Upper lobe of left lung (tissue), 6 donors: ENCODE measurements around the gene ASB16. TPM values are rescaled to one million over a fixed set of nuclear protein-coding genes. Genes with fewer than 3 reads are reported as not detected.

Experiments
- ATAC-seq, 2 donors: fragments of 200-7000 bp; cut with Tn5 transposase; one replicate each; pipeline ENCODE4 v1.9.1; 2022; ENCODE audit warnings: mild to moderate bottlenecking in 2 of 2, moderate library complexity in 2 of 2; ENCODE audit not compliant: low FRiP score in 2 of 2
- DNase-seq, 2 donors: peaks; one replicate each; pipeline ENCODE4 v3.0.0-alpha.2; 2019 to 2020
- H3K27ac ChIP-seq, 4 donors: fragments of 200-600 bp; sonication (generic); one replicate each; pipeline ENCODE4 v1.5.1; 2016 to 2019
- H3K27me3 ChIP-seq, 4 donors: fragments of 200-600 bp; sonication (generic); one replicate each; pipeline ENCODE4 v1.5.1; 2017 to 2019
- H3K36me3 ChIP-seq, 4 donors: fragments of 200-600 bp; sonication (generic); one replicate each; pipeline ENCODE4 v1.5.1; 2016 to 2019
- H3K4me1 ChIP-seq, 4 donors: fragments of 200-600 bp; sonication (generic); one replicate each; pipeline ENCODE4 v1.5.1; 2018 to 2019
- H3K4me3 ChIP-seq, 4 donors: fragments of 200-600 bp; sonication (generic); one replicate each; pipeline ENCODE4 v1.5.1; 2017 to 2019; ENCODE audit warnings: mild to moderate bottlenecking in 2 of 4, moderate library complexity in 1 of 4
- H3K9me3 ChIP-seq, 4 donors: fragments of 200-600 bp; sonication (generic); one replicate each; pipeline ENCODE4 v1.5.1; 2018 to 2019
- CTCF ChIP-seq, 6 experiments: fragments of 450-650 bp in 4 of 6; fragments of 200-600 bp in 2 of 6; sonication (generic) in 2 of 6; IDR thresholded peaks; one replicate each; pipeline ENCODE4 v1.5.1; 2016 to 2019; ENCODE audit warnings: antibody characterized with exemption in 6 of 6
- EP300 ChIP-seq, 4 donors: sonication (generic); formaldehyde crosslinking; IDR thresholded peaks; one replicate each; pipeline ENCODE4 v1.5.1; 2017; ENCODE audit warnings: antibody characterized with exemption in 4 of 4, control low read depth in 2 of 4
- POLR2A ChIP-seq, 4 donors: fragments of 450-650 bp; IDR thresholded peaks; one replicate each; pipeline ENCODE4 v1.5.1; 2016 to 2017; ENCODE audit warnings: antibody characterized with exemption in 4 of 4, mild to moderate bottlenecking in 2 of 4
- POLR2AphosphoS5 ChIP-seq, 2 donors: sonication (generic); formaldehyde crosslinking; IDR thresholded peaks; one replicate each; pipeline ENCODE4 v1.5.1; 2017; ENCODE audit warnings: antibody characterized with exemption in 2 of 2
- WGBS, 2 donors: methylation state at CpG; one replicate each; pipeline ENCODE4 v1.1.5; 2017 to 2018; 5-methylcytosine and 5-hydroxymethylcytosine counted together
- total RNA-seq, 6 donors: library from RNA; depleted of rRNA in 4 of 6; stranded (reverse); fragments of >200 nt in 4 of 6; gene quantifications; one replicate each; pipeline versions ENCODE4 v1.1.0 to v1.2.1, GENCODE V29; 2016 to 2021
- donor health status: DM: no; HTN: no; CAD: no; lungs with moderate emphysema.
- donor health status: DM: no; HTN: yes; CAD: no; lungs with severe emphysema.

ASB16 gene
- total RNA-seq, 6 donors from 2014 or later = 0.11 TPM; not detected in 5

- Histone ChIP-seq H3K9me3 (no peaks in the 10 kb centered on the region), H3K36me3 (no peaks in the 10 kb centered on the region), H3K27me3 (no peaks in the 10 kb centered on the region), H3K27ac (no peak overlapping the region), H3K4me1 (no peaks in the 10 kb centered on the region), H3K4me3 (no peak overlapping the region)
- no peak for TF ChIP-seq EP300 (IDR thresholded peaks at IDR 0.05)
- no peak for TF ChIP-seq CTCF (IDR thresholded peaks at IDR 0.05)
- no peak for TF ChIP-seq POLR2A (IDR thresholded peaks at IDR 0.05)
- TF ChIP-seq POLR2AphosphoS5 (IDR thresholded peaks at IDR 0.05) = no peak
- WGBS, 2 donors = 94 to 96% methylated on average over 4 of the region's 4 CpGs
- no peak for ATAC-seq
- no peak for DNase-seq
These were observed 17.6 kb upstream of the ASB16 start for GRCh38 chr17:44152875-44153274.

- ATAC-seq = no peak
- no peak for DNase-seq
- Histone ChIP-seq H3K27me3 (no peaks in the 10 kb centered on the region), H3K27ac (no peak overlapping the region), H3K36me3 (no peaks in the 10 kb centered on the region), H3K4me3 (no peak overlapping the region), H3K9me3 (no peaks in the 10 kb centered on the region), H3K4me1 (no peaks in the 10 kb centered on the region)
- 93 to 100% methylated on average over 1 to 2 of the region's 2 CpGs for whole genome bisulfite sequencing, 2 donors
- TF ChIP-seq EP300 (IDR thresholded peaks at IDR 0.05) (no peak), CTCF (IDR thresholded peaks at IDR 0.05) (no peak), POLR2A (IDR thresholded peaks at IDR 0.05) (no peak), POLR2AphosphoS5 (IDR thresholded peaks at IDR 0.05) (no peak)
These were observed 15.0 kb upstream of the ASB16 start for GRCh38 chr17:44155488-44155887.

- TF ChIP-seq CTCF (IDR thresholded peaks at IDR 0.05) (no peak), POLR2AphosphoS5 (IDR thresholded peaks at IDR 0.05) (no peak), EP300 (IDR thresholded peaks at IDR 0.05) (no peak), POLR2A (IDR thresholded peaks at IDR 0.05) (no peak)
- H3K36me3 ChIP-seq = no peaks in the 10 kb centered on the region
- 89 to 91% methylated on average over 15 of the region's 15 CpGs for WGBS, 2 donors
- no peaks in the 10 kb centered on the region for H3K27me3 ChIP-seq
- no peak for ATAC-seq
- H3K4me3 ChIP-seq = no peak overlapping the region
- DNase-seq = no peak
- no peaks in the 10 kb centered on the region for H3K9me3 ChIP-seq
- no peak overlapping the region for H3K27ac ChIP-seq
- no peaks in the 10 kb centered on the region for H3K4me1 ChIP-seq
These were observed 10.8 kb upstream of the ASB16 start for GRCh38 chr17:44159519-44160210.

GRCh38 chr17:44164476-44164875 is 6.0 kb upstream of the ASB16 start:
- Histone ChIP-seq H3K36me3 (no peaks in the 10 kb centered on the region), H3K27me3 (no peaks in the 10 kb centered on the region), H3K4me3 (no peak overlapping the region), H3K9me3 (no peaks in the 10 kb centered on the region), H3K4me1 (peaks cover 0 to 4% (median 0%) of the 10 kb centered on the region in 4 donors), H3K27ac (no peak overlapping the region)
- TF ChIP-seq EP300 (IDR thresholded peaks at IDR 0.05) = no peak
- no peak for TF ChIP-seq CTCF (IDR thresholded peaks at IDR 0.05)
- no peak for TF ChIP-seq POLR2A (IDR thresholded peaks at IDR 0.05)
- no peak for TF ChIP-seq POLR2AphosphoS5 (IDR thresholded peaks at IDR 0.05)
- ATAC-seq = no peak
- no peak for DNase-seq
- WGBS, 2 donors = 90 to 100% methylated on average over 1 of the region's 1 CpG
